Heart left ventricle (tissue), 16 donors: ENCODE data around the gene PRKAB2. TPM values are rescaled to one million over a fixed set of nuclear protein-coding genes. Genes with fewer than 3 reads are reported as not detected.
"Not testable (repeated sequence)": the region's sequence is repeated elsewhere in the genome, so short reads cannot be mapped to it uniquely, and the experiment has no call there.

Experiments
- ATAC-seq, 4 donors: fragments of 200-7000 bp; cut with Tn5 transposase; one replicate each; pipeline ENCODE4 v1.9.1; 2020 to 2022; ENCODE audit warnings: moderate library complexity in 4 of 4, mild to moderate bottlenecking in 3 of 4, moderate number of reproducible peaks in 1 of 4
- DNase-seq, 5 donors: peaks; one replicate each; pipeline ENCODE4 v3.0.0-alpha.2; 2020
- H3K27ac ChIP-seq, 12 donors: fragments of 200-600 bp; sonication (generic) in 4 of 12; one replicate each; pipeline versions ENCODE4 v1.5.0 to v1.8.0; 2016 to 2022; ENCODE audit warnings: mild to moderate bottlenecking in 2 of 12
- H3K27me3 ChIP-seq, 9 donors: fragments of 200-600 bp; sonication (generic) in 2 of 9; one replicate each; pipeline versions ENCODE4 v1.5.1 to v1.8.0; 2016 to 2022; ENCODE audit warnings: mild to moderate bottlenecking in 3 of 9
- H3K36me3 ChIP-seq, 9 donors: fragments of 200-600 bp; sonication (generic) in 2 of 9; one replicate each; pipeline versions ENCODE4 v1.5.0 to v1.8.0; 2018 to 2022; ENCODE audit warnings: mild to moderate bottlenecking in 2 of 9
- H3K4me1 ChIP-seq, 12 donors: fragments of 200-600 bp; sonication (generic) in 4 of 12; one replicate each; pipeline versions ENCODE4 v1.5.0 to v1.8.0; 2016 to 2022; ENCODE audit warnings: mild to moderate bottlenecking in 3 of 12
- H3K4me3 ChIP-seq, 12 donors: fragments of 200-600 bp; sonication (generic) in 4 of 12; one replicate each; pipeline versions ENCODE4 v1.5.0 to v1.8.0; 2017 to 2022; ENCODE audit warnings: mild to moderate bottlenecking in 9 of 12, moderate library complexity in 4 of 12
- H3K9me3 ChIP-seq, 12 donors: fragments of 200-600 bp; sonication (generic) in 4 of 12; one replicate each; pipeline versions ENCODE4 v1.5.0 to v1.8.0; 2016 to 2022; ENCODE audit warnings: mild to moderate bottlenecking in 1 of 12
- CTCF ChIP-seq, 12 donors: fragments of 200-600 bp; sonication (generic) in 4 of 12; IDR thresholded peaks; one replicate each; pipeline versions ENCODE4 v1.5.0 to v1.8.0; 2018 to 2022; ENCODE audit warnings: antibody characterized with exemption in 12 of 12, mild to moderate bottlenecking in 5 of 12
- POLR2A ChIP-seq, 2 donors: fragments of 450-650 bp; IDR thresholded peaks; one replicate each; pipeline ENCODE4 v1.6.1; 2017; ENCODE audit warnings: antibody characterized with exemption in 2 of 2, mild to moderate bottlenecking in 2 of 2, moderate library complexity in 2 of 2
- WGBS, 4 donors: extraction: QIAGEN DNeasy Blood & Tissue Kit in 2 of 4; methylation state at CpG; one replicate each; pipeline versions ENCODE4 v1.1.5 to v1.1.7; 2013 to 2018; 5-methylcytosine and 5-hydroxymethylcytosine counted together
- intact Hi-C, 10 donors: fragments of 100-400 bp; cut with DNase I; formaldehyde crosslinking; loops; one replicate each; pipeline versions ENCODE4 v1.11.1 to v1.14.2; 2022
- polyA plus RNA-seq, 2 donors: library from polyadenylated mRNA; stranded (reverse); fragments of 200-250 nt; gene quantifications; one replicate each; pipeline ENCODE4 v1.2.3, GENCODE V29; 2013
- total RNA-seq, 9 donors: library from RNA; depleted of rRNA in 2 of 9; stranded (reverse); fragments of >200 nt in 2 of 9; fragmentation: NEBNext Ultra II Directional in 3 of 9; extraction: Animal tissue kit (Norgen Biotek cat#: 25700) in 3 of 9; gene quantifications; one replicate each; pipeline versions ENCODE4 v1.1.0 to v1.2.4, GENCODE V29; 2016 to 2023
- donor health status: ischemic (EF 13 %, LVEDD 7.1; RV severe dilation, severe dysfunction).
- donor health status: healthy with polysubstance abuse.
- donor health status: DM: no; HTN: yes; CAD: no.
- donor health status: DM: no; HTN: no; CAD: no.
- donor health status: ischemic (EF 25% LVEDD 6.9; RV normal size, moderate dysfunction).
- donor health status: ischemic (EF 25% LVEDD 5.7; RV mildly dilated, moderate dysfunction).
- donor health status: healthy.
- donor health status: DM: yes; HTN: yes; CAD: no.
- donor health status: ischemic (EF 35%, LVEDD 5.7; RV mildly dilated, moderate dysfunction).
- donor health status: nonischemic (EF 11% LVEDD 7.7; RV severe dilation, severe dysfunction).
- donor health status: DM: yes; HTN: yes; CAD: no.
- donor health status: PGD.
- donor health status: ischemic (EF 29% LVEDD 5.4; RV normal size, mild dysfunction).
- donor health status: nonischemic (EF 23%, LVEDD 6.1; RV moderate dilation, normal function).

Gene PRKAB2
- total and polyA plus RNA-seq, 11 donors, result 6.7 to 43.2 (median 27.5) TPM

- no peak overlapping the region for H3K27ac ChIP-seq
- no peaks in the 10 kb centered on the region for H3K9me3 ChIP-seq
- intact Hi-C loops, result no loop called here
- no peak for TF ChIP-seq POLR2A (IDR thresholded peaks at IDR 0.05)
- TF ChIP-seq CTCF (IDR thresholded peaks at IDR 0.05), result no peak
- 70 to 76% (median 73%) methylated on average over 2 of the region's 2 CpGs for WGBS, 4 donors
- no peaks in the 10 kb centered on the region for H3K4me1 ChIP-seq
- DNase-seq (no peak), ATAC-seq (no peak)
- no peaks in the 10 kb centered on the region for H3K36me3 ChIP-seq
- H3K4me3 ChIP-seq, result no peak overlapping the region
- peaks cover 0 to 4% (median 0%) of the 10 kb centered on the region in 9 donors for H3K27me3 ChIP-seq
These were observed 56.8 kb downstream of the PRKAB2 start for GRCh38 chr1:147115496-147115895.

- 45 to 75% (median 75%) methylated on average over 1 to 4 of the region's 4 CpGs for WGBS, 4 donors
- not testable (repeated sequence) for H3K27me3 ChIP-seq
These were observed 57.2 kb downstream of the PRKAB2 start for GRCh38 chr1:147115079-147115478.

GRCh38 chr1:147114353-147114752 lies 57.9 kb downstream of the PRKAB2 start:
- intact Hi-C loops, H3K4me3 ChIP-seq, H3K4me1 ChIP-seq, H3K36me3 ChIP-seq, H3K27ac ChIP-seq, ATAC-seq, H3K27me3 ChIP-seq, H3K9me3 ChIP-seq, DNase-seq: not testable (repeated sequence)
- 63 to 73% (median 65%) methylated on average over 1 of the region's 1 CpG for WGBS, 4 donors

More at GRCh38 chr1:147115079-147115478, 57.2 kb downstream of the PRKAB2 start:
- H3K4me1 ChIP-seq, H3K9me3 ChIP-seq, intact Hi-C loops, ATAC-seq, DNase-seq, H3K36me3 ChIP-seq, H3K4me3 ChIP-seq, H3K27ac ChIP-seq: not testable (repeated sequence)

- H3K27me3 ChIP-seq, result peaks cover 0 to 15% (median 0%) of the 10 kb centered on the region in 9 donors
- TF ChIP-seq POLR2A (IDR thresholded peaks at IDR 0.05), result no peak
- no peak for TF ChIP-seq CTCF (IDR thresholded peaks at IDR 0.05)
- intact Hi-C loops, result no loop called here
- no peaks in the 10 kb centered on the region for H3K9me3 ChIP-seq
- H3K4me3 ChIP-seq, result no peak overlapping the region
- 69 to 72% (median 72%) methylated on average over 7 of the region's 7 CpGs for WGBS, 4 donors
- ATAC-seq (no peak), DNase-seq (no peak)
- H3K27ac ChIP-seq, result no peak overlapping the region
- H3K4me1 ChIP-seq, result no peaks in the 10 kb centered on the region
- H3K36me3 ChIP-seq, result no peaks in the 10 kb centered on the region
These were observed 60.7 kb downstream of the PRKAB2 start for GRCh38 chr1:147111381-147112130.

GRCh38 chr1:147110872-147111271 lies 61.4 kb downstream of the PRKAB2 start:
- 73 to 82% (median 78%) methylated on average over 1 of the region's 1 CpG for WGBS, 4 donors
- DNase-seq, result no peak
- TF ChIP-seq POLR2A (IDR thresholded peaks at IDR 0.05) (no peak), CTCF (IDR thresholded peaks at IDR 0.05) (no peak)

More at GRCh38 chr1:147110872-147111271, 61.4 kb downstream of the PRKAB2 start:
- intact Hi-C loops, result no loop called here
- Histone ChIP-seq H3K9me3 (no peaks in the 10 kb centered on the region), H3K36me3 (no peaks in the 10 kb centered on the region), H3K4me3 (no peak overlapping the region), H3K27me3 (peaks cover 0 to 15% (median 0%) of the 10 kb centered on the region in 9 donors), H3K27ac (no peak overlapping the region), H3K4me1 (no peaks in the 10 kb centered on the region)
- ATAC-seq, result no peak
